H1 (cell line): Measurements from ENCODE around the gene FYTTD1. TPM values are rescaled to one million over a fixed set of nuclear protein-coding genes. Genes with fewer than 3 reads are reported as not detected.

Experiments used
- CBX5 ChIP-seq: fragments of 300-800, 300-1000 bp; sonication (generic); IDR thresholded peaks from 2 replicates; pipeline ENCODE4 v1.7.1; 2016; ENCODE audit warnings: antibody characterized with exemption, low read length, low read depth
- CHD7 ChIP-seq: fragments of 300-600 bp; sonication (generic); IDR thresholded peaks from 2 replicates; pipeline ENCODE4 v1.7.1; 2012; ENCODE audit warnings: low read length, moderate library complexity, mild to moderate bottlenecking, inconsistent platforms; ENCODE audit not compliant: insufficient replicate concordance
- EP300 ChIP-seq, 2 experiments: IDR thresholded peaks; 1 replicate in 1 of 2; 2 replicates in 1 of 2; pipeline ENCODE4 v1.6.1; 2011 to 2012; ENCODE audit warnings: low read depth in 2 of 2, low read length in 2 of 2, mild to moderate bottlenecking in 2 of 2, borderline replicate concordance in 1 of 2, inconsistent platforms in 1 of 2, moderate library complexity in 1 of 2
- GTF2F1 ChIP-seq: IDR thresholded peaks from 2 replicates; pipeline ENCODE4 v1.6.1; 2012; ENCODE audit warnings: low read depth, low read length, improper control_type of control experiment, borderline replicate concordance
- KDM1A ChIP-seq: fragments of 200-600, 300-600 bp; sonication (generic); IDR thresholded peaks from 2 replicates; pipeline ENCODE4 v1.7.1; 2016; ENCODE audit warnings: mild to moderate bottlenecking, low read length, borderline replicate concordance
- KDM5A ChIP-seq: fragments of 200-600 bp; IDR thresholded peaks from 2 replicates; pipeline ENCODE4 v1.7.1; 2012; ENCODE audit warnings: mild to moderate bottlenecking, low read length, inconsistent platforms, mixed read lengths
- MAFK ChIP-seq: IDR thresholded peaks from 2 replicates; pipeline ENCODE4 v1.6.1; 2012; ENCODE audit warnings: low read depth, mild to moderate bottlenecking, improper control_type of control experiment, low read length
- RFX5 ChIP-seq: IDR thresholded peaks from 2 replicates; pipeline ENCODE4 v1.6.1; 2011; ENCODE audit warnings: low read depth, low read length, improper control_type of control experiment, borderline replicate concordance
- RXRA ChIP-seq: IDR thresholded peaks from 2 replicates; pipeline ENCODE4 v1.6.1; 2011; ENCODE audit warnings: low read depth, mild to moderate bottlenecking, low read length, moderate library complexity; ENCODE audit not compliant: insufficient read depth
- SAP30 ChIP-seq: fragments of 300-600 bp; sonication (generic); IDR thresholded peaks from 2 replicates; pipeline ENCODE4 v1.7.1; 2012; ENCODE audit warnings: low read length, moderate library complexity, mild to moderate bottlenecking, inconsistent platforms; ENCODE audit not compliant: insufficient read depth, insufficient replicate concordance
- TAF7 ChIP-seq: optimal IDR thresholded peaks from 2 replicates; pipeline ENCODE3; 2011; ENCODE audit warnings: low read depth, mild to moderate bottlenecking, inconsistent platforms, low read length, moderate library complexity, borderline replicate concordance
- TCF12 ChIP-seq: IDR thresholded peaks from 2 replicates; pipeline ENCODE4 v1.6.1; 2011; ENCODE audit warnings: low read depth, mild to moderate bottlenecking, low read length
- polyA plus RNA-seq, 7 experiments: library from polyadenylated mRNA; depleted of rRNA in 3 of 7; stranded (reverse) in 5 of 7; unstranded in 2 of 7; fragments of >200 nt in 5 of 7; fragments of 200-250 nt in 2 of 7; gene quantifications; 1 replicate in 5 of 7; 2 replicates in 1 of 7; 4 replicates in 1 of 7; pipeline versions ENCODE4 v1.2.1 to v1.2.3, GENCODE V29; 2011 to 2013; ENCODE audit warnings: missing spikeins in 2 of 7, mixed read lengths in 2 of 7
- total RNA-seq: library from RNA; stranded (reverse); fragmentation: NEBNext Ultra II Directional; extraction: Animal tissue kit (Norgen Biotek cat#: 25700); gene quantifications from 2 replicates; pipeline ENCODE4 v1.2.1, GENCODE V29; 2021

The FYTTD1 gene
- total and polyA plus RNA-seq, 2 of the 8 experiments (the other 6 are each of a cell fraction or from before 2014, with no cell fraction given): 3.1 to 24.4 TPM

DNA sequence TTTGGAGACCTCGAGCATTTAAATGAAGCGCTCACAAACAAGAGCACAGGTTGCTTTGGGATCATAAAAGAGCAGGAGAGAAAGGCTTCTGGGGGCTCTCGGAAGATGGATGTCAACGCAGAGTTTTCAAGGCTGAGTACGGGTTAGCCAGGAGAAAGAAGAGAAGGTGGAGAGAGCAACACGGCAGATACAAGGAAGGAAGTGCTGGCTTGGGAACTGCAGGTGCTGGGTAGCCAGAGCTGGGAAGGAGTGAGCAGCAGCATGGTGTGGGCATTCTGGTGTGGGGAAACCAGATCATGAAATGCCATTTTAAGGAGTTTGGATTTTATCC, 12.4 kb upstream of the FYTTD1 start (continued):
- TF ChIP-seq CHD7 (no peak), RFX5 (no peak), GTF2F1 (no peak), EP300 (IDR thresholded peaks at IDR 0.05; ENCODE audit: borderline replicate concordance in 1 of 2, low read depth in 2 of 2, low read length in 2 of 2) (no peak), KDM1A (no peak), KDM5A (no peak), TCF12 (no peak), CBX5 (no peak), RXRA (no peak), TAF7 (peak; percentile 40), SAP30 (peak; percentile 51), MAFK (no peak)
